HG02610 (cell line): ENCODE results near the gene FCRL6.

Experiments used
- ATAC-seq: cut with Tn5 transposase; IDR thresholded peaks from one replicate; pipeline ENCODE4 v1.9.1; 2021; ENCODE audit warnings: mild to moderate bottlenecking, moderate library complexity; ENCODE audit not compliant: unreplicated experiment

FCRL6 gene

DNA sequence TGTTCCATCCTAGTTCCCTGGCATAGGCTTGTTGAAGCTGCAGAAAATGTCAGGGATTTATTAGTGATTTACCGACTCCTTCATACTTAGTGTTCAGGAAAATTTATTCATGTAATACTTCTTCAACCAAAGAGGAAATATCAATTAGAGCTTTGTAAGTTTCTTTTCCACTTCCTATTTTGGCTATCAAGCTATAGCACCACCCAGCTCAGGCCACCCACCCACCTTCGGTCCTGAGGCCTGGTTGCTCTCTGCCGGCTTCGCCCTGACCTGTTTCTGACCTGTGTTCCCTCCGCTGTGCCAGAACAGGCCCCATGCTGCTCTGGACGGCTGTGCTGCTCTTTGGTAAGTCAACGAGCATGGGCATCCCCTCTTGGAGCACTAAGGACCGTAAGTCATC lies at the start of gene FCRL6:
Gene FCRL6 (plus strand): TSS at position 250 of the 400 bp plus-strand sequence. CDS start 65 bp downstream, at position 315.
- ATAC-seq: no peak

DNA sequence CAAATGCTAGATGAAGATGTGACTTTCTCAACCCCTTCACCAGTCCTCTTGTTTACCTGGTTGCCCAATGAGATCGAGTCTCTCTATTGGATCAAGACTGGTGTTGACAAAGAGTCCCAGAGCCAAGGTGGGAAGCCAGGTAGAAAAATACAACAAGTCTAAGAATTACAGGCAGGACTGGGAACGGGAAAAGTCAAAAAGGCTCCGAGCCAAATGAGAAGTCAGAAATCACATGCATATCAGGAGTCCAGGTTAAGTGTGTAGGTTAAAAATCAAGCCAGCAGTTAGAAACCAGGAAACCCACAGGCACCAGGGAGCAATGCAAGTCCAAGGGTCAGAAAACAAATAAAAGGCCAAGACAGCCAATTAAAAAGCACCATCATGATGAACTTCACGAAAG lies 48.8 kb upstream of the FCRL6 start:
- ATAC-seq: no peak

- ATAC-seq: no peak
Measured at GRCh38 chr1:159755451-159756007, 46.6 kb upstream of the FCRL6 start.

- no peak for ATAC-seq
Measured at GRCh38 chr1:159756397-159756796, 45.8 kb upstream of the FCRL6 start.

DNA sequence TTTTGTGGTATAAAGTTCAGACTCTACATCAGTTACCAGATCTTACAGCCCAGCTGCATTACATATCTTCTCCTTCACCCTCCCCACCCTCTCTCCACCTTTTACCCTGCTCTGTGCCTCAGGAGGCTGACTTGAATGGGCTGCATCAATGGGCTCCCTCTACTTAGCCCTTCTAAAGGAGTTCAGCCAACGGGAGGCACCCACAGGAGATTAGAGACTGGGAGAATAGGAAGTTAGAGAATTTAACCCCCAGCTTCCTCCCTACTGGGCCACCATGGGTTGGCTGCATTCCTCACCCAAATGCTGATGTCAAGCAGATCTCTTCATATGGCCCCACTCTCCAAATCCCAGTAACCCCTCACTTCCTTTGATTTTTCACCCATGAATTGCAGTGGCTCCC lies 38.5 kb upstream of the FCRL6 start:
- ATAC-seq: no peak

DNA sequence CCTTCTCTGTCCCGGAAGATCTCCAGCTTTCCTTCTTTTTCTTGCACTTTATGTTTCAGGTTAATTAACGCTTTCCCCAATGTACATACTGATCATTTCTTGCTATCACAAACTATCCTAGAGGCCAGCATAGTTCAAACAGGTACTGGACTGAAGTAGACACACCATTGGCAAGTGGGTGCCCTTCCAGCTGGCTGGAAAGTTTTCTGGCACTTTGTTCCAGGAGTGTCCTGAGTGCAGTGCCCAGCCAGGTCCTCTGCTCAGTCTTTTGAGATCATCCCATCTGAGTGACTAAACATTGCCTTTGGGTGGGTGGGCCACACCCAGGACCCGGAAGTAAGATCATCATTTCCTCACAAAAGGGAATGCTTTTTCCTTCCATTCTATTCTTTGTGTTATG lies 36.4 kb upstream of the FCRL6 start:
- no peak for ATAC-seq

DNA sequence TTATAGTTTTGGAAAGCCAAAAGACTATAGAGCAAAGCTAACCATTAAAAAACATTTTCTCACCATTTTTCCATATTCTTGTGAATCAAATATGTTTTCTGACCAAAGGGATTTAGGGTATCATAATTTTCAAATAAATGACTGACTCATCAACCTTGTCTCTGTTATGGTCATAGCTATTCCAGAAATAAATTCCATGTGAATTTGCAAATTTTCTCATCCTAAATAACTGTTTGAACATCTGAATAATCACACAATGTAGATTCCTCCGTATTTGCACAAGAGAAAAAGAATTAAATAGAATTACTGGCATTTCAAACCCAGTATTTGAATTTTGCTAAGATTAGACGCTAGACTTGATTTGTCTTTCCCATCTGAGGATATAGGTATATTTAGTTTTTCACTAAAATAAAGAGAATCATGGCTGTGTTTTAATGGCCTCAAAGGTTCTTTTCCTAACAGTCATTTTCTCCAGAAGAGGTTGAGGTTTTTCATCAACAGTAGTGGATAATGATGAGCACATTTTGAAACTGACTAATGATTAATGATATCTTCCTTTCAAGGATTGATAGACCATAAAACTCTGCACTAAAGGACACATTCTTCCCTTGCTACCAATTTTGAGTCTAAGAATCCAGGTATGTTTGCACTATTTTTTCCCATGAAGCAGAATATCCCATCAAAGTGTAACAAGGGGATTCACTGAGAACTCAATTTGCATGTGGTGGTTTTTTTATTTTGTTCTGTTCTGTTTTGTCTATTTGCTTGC lies 30.8 kb upstream of the FCRL6 start:
- ATAC-seq: no peak

- ATAC-seq: no peak
Measured at GRCh38 chr1:159774465-159774864, 27.7 kb upstream of the FCRL6 start.

DNA sequence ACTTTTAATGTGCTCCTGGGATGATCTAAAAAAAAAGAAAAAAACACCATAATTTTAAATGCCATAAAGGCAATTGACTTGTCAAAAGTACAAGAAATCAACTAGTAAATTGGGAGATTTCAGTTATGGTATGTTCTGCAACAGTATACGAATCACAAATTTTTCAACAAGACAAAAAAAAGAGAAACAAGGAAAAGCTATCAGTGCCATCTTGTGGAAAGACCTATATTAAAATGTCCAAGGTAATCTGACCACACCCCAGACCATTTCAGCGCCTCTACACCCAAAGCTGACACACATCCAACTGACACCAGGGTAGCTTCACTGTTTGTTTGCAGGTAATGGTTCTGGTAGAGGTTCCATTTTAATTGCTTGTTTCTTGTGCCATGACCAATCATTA lies 26.4 kb upstream of the FCRL6 start:
- no peak for ATAC-seq

DNA sequence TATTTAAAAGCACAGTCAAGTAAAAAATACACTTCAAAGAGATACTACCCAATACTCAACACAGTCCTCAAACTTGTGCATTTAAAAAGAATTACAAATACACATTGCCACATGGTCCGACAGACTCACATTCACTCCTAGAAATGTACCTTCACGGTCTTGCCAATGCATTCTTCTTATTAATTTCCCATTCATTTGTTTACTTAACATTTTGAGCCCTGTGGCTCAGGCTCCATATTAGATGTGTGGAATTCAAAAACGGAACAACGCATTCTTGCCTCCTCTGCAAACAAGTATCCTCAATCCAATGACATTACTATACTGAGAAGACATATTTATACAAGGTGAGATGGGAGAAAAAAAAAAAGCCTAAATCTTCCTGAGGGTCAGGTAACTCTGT lies 23.9 kb upstream of the FCRL6 start:
- no peak for ATAC-seq

DNA sequence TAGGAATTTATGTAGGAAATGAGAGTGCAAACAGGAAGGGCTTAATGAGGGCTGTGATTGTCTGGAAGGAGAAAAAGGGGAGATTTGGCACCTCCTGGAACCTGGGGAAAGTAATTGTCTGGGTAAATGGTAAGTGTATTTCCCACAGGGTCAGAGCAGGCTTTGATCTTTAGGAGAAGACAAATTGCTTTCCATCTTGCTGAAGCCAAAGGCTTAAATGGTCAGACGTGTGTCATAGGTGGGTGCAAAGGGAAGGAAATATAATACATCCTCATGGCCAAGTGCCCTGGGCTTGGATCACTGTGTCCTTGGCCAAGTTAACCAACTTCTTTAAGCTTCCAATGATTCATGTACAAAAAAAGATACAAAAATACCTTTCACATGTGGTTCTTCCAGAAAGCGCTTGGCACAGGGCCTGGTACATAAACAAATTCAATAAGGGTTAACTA lies 22.7 kb upstream of the FCRL6 start:
- no peak for ATAC-seq

DNA sequence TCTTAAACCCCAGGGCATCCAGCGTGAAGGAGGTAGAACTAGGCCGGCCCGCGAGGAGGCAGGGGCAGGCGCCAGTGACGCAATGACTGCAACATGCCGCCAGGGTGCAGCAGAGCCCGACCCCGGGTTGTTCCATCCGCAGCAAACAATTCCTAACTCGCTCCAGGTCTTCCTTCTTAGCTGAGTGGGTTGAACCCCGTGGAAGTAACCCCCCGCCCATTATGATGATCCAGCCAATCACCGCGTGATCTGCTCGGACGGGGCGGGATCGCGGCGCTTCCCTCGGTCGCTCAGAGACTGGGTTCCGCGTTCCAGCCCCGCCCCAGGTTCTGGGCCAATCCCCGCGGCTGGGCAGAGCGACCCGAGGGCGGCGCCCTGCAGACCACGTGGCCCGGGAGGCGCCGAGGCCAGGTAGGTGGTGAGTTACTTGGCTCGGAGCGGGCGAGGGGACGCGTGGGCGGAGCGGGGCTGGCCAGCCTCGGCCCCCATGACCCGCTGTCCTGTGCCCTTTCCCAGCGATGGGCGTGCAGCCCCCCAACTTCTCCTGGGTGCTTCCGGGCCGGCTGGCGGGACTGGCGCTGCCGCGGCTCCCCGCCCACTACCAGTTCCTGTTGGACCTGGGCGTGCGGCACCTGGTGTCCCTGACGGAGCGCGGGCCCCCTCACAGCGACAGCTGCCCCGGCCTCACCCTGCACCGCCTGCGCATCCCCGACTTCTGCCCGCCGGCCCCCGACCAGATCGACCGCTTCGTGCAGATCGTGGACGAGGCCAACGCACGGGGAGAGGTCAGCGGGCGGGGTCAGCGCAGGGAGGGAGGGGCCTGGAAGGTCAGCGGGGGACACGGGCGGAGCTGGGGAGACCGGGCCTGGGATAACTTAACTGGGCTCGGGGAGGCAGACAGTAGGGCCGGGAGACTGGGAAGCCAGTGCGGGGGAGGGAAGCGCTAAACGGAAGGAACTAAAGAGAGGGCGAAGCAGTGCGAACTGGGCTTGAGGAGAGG lies 21.3 kb upstream of the FCRL6 start, which contains the start of gene DUSP23:
Gene DUSP23 (plus strand): TSS at position 380 of the 1,000 bp plus-strand sequence. CDS start 139 bp downstream, at position 519.
- ATAC-seq: peak; percentile 100

- ATAC-seq: no peak
Measured at GRCh38 chr1:159781992-159782391, 20.2 kb upstream of the FCRL6 start.

- ATAC-seq: no peak
Measured at GRCh38 chr1:159783724-159784123, 18.4 kb upstream of the FCRL6 start.

DNA sequence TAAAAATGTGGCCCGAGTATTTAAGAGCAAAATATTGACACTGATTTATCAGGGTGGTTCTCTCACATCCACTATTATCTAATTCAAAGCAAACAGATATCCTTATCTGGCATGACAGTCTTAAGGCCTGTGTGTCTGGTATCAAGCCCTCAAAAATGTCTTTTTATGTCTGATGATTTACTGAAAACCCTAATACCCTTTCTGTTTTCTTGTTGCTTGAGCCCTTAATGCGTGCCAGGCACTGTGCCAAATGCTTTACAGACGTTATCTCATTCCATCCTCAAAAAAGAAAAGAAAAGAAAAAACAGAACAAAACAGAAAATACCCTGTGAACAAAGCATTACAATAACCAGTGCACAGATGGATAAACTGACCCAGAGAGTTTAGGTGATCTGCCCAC lies 15.7 kb upstream of the FCRL6 start:
- ATAC-seq: no peak

DNA sequence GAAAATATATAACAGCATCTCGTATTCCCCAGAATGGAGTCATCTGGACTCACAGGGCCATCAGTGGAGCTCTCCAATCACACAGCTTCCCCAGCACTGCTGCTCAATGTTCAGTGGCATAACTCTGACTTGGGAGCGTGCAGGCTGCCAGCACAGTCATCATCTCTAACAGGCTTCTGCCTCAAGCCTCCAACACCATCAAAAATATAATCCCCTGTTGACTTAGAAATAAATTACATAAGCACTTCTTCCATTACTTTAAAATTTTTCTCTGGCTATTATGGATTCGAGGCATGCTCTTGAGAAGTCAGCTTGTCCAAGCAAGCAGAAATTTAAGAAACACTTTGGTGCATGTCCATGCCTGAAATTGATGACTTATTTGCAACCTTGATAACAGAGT lies 15.2 kb upstream of the FCRL6 start:
- no peak for ATAC-seq

- ATAC-seq: no peak
Measured at GRCh38 chr1:159790237-159790917, 11.8 kb upstream of the FCRL6 start.

DNA sequence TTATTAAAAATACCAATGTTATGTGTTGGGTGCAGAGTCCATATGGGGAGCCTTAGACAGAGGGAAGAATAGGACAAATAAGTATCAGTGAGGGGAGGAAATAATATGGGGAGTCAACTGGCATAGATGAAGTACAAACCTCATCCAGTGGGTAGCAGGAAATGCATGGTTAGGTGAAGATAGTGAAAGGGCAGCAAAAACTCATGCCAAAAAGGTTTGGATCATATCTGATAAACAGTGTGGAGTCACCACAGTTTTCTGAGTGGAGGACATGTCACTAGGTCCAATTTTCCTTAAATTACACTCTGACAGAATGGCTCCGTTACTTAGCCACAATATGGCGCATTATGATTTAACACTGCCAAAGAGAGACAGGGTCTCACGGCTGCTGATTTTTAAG lies 11.1 kb upstream of the FCRL6 start:
- no peak for ATAC-seq

- ATAC-seq: no peak
Measured at GRCh38 chr1:159791461-159791860, 10.7 kb upstream of the FCRL6 start.

DNA sequence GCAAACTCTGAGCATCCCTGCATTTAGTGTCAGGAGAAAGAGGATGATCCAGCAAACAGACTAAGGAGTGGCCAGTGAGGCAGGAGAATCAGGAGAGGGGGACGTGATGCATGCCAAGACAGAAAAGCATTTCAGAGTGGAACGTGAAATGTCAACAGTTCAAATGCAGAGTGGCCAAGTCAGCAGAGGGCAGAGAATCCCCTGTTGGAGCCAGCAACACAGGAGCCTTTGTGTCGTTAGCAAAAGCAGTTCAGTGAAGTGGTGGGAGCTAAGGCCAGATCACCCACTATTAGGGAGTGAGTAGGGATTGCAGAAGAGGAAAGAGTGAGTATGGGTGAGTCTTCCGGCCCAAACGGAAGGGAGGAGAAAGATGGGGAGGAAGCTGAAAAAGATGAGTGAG lies 6.6 kb upstream of the FCRL6 start:
- ATAC-seq: no peak

GRCh38 chr1:159798893-159799292 lies 3.3 kb upstream of the FCRL6 start:
- ATAC-seq: peak; percentile 40
